SU-DHL-6 (cell line): Measurements from ENCODE around the gene EYA2.

Experiments used
- H2AFZ ChIP-seq: fragments of 200-600 bp; sonication (generic); 2 replicates; pipeline ENCODE4 v1.6.1; 2014; ENCODE audit warnings: low read depth, mild to moderate bottlenecking, moderate library complexity, mixed read lengths, antibody characterized with exemption, low read length; ENCODE audit not compliant: severe bottlenecking
- H3F3A ChIP-seq: fragments of 200-600 bp; shearing (Covaris generic); 2 replicates; pipeline ENCODE4 v1.6.0; 2016; ENCODE audit warnings: antibody characterized with exemption, mild to moderate bottlenecking; ENCODE audit not compliant: insufficient read depth
- H3K27ac ChIP-seq: fragments of 200-600 bp; sonication (generic); 2 replicates; pipeline ENCODE4 v1.5.1; 2016; ENCODE audit warnings: low read depth, mild to moderate bottlenecking, low read length, moderate library complexity, mixed read lengths
- H3K27me3 ChIP-seq: fragments of 200-600 bp; sonication (generic), shearing (Covaris generic); 2 replicates; pipeline ENCODE4 v1.6.0; 2014; ENCODE audit warnings: mild to moderate bottlenecking, low read length
- H3K36me3 ChIP-seq: fragments of 200-600 bp; sonication (generic); 2 replicates; pipeline ENCODE4 v1.6.1; 2014; ENCODE audit warnings: mild to moderate bottlenecking, low read length, mixed read lengths
- H3K4me2 ChIP-seq: fragments of 300-600, 200-600 bp; shearing (Covaris generic), sonication (generic); 2 replicates; pipeline ENCODE4 v1.6.0; 2014; ENCODE audit warnings: low read length, low read depth, mild to moderate bottlenecking; ENCODE audit not compliant: poor library complexity, severe bottlenecking
- H3K4me3 ChIP-seq: fragments of 200-600 bp; sonication (generic); 2 replicates; pipeline ENCODE4 v1.5.1; 2014; ENCODE audit warnings: antibody characterized with exemption, low read length, mild to moderate bottlenecking, mixed read lengths; ENCODE audit not compliant: insufficient read depth, poor library complexity, severe bottlenecking
- H3K79me2 ChIP-seq: fragments of 200-600 bp; sonication (generic); 2 replicates; pipeline ENCODE4 v1.6.1; 2014; ENCODE audit warnings: mild to moderate bottlenecking, low read length, moderate library complexity; ENCODE audit not compliant: insufficient read depth
- H3K9ac ChIP-seq: fragments of 200-600 bp; sonication (generic); 2 replicates; pipeline ENCODE4 v1.7.0; 2014; ENCODE audit warnings: mild to moderate bottlenecking, low read length
- H3K9me2 ChIP-seq: fragments of 200-600 bp; sonication (generic); replicated peaks from 2 replicates; pipeline ENCODE4 v1.6.1; 2014; ENCODE audit warnings: low read length; ENCODE audit not compliant: insufficient read depth
- H3K9me3 ChIP-seq: fragments of 200-600 bp; sonication (generic); 2 replicates; pipeline ENCODE4 v1.6.1; 2014; ENCODE audit warnings: low read length, mixed read lengths; ENCODE audit not compliant: insufficient read depth
- H4K20me1 ChIP-seq: fragments of 200-600 bp; sonication (generic); 2 replicates; pipeline ENCODE4 v1.6.1; 2014; ENCODE audit warnings: low read depth, mild to moderate bottlenecking, antibody characterized with exemption, low read length, moderate library complexity, mixed read lengths
- EZH2phosphoT487 ChIP-seq: fragments of 200-600 bp; sonication (generic), shearing (Covaris generic); conservative IDR thresholded peaks from 2 replicates; pipeline ENCODE4 v1.6.1; 2018; ENCODE audit warnings: mild to moderate bottlenecking, antibody characterized with exemption, low read length, moderate library complexity, mixed read lengths
- TF ChIP-seq, protein P1 (sequence below): fragments of 200-600 bp; sonication (generic); IDR thresholded peaks from one replicate; pipeline ENCODE4 v1.5.1; 2017; ENCODE audit warnings: antibody characterized with exemption, mild to moderate bottlenecking, low read length, moderate library complexity; ENCODE audit not compliant: insufficient read depth, poor library complexity, severe bottlenecking

Gene EYA2

DNA sequence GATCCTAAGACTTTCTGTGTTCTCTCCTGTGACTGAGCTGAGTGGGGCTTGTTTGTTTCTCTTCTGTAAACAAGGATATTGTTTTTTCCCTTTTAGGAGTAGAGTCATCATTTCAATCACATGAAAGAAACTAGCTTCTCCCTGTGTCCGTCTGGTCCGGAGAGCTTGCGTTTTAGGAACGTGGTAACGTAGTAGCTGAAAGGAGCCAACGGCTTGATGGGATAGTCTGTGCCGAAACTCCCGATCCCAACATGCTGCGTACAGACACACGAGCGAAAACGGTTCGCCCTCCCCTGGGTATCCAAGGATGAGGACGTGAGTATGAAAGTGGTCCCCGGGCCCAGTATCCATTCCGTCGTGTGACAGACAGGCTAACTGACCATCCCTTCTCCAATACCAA lies 315.3 kb downstream of the EYA2 start:
- no peak overlapping the region for H3K9ac ChIP-seq
- no peak overlapping the region for H3K4me3 ChIP-seq
- TF ChIP-seq EZH2phosphoT487, result no peak
- TF ChIP-seq, protein P1, sequence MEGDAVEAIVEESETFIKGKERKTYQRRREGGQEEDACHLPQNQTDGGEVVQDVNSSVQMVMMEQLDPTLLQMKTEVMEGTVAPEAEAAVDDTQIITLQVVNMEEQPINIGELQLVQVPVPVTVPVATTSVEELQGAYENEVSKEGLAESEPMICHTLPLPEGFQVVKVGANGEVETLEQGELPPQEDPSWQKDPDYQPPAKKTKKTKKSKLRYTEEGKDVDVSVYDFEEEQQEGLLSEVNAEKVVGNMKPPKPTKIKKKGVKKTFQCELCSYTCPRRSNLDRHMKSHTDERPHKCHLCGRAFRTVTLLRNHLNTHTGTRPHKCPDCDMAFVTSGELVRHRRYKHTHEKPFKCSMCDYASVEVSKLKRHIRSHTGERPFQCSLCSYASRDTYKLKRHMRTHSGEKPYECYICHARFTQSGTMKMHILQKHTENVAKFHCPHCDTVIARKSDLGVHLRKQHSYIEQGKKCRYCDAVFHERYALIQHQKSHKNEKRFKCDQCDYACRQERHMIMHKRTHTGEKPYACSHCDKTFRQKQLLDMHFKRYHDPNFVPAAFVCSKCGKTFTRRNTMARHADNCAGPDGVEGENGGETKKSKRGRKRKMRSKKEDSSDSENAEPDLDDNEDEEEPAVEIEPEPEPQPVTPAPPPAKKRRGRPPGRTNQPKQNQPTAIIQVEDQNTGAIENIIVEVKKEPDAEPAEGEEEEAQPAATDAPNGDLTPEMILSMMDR, result no peak
- no peaks in the 10 kb centered on the region for H3K9me3 ChIP-seq
- 0 out of 2 replicates have a peak, but pooled peaks cover 4% of the 10 kb centered on the region for H3F3A ChIP-seq
- no peaks in the 10 kb centered on the region for H3K79me2 ChIP-seq
- peaks cover 17% of the 10 kb centered on the region; the same call in 1 of the 2 replicates for H3K36me3 ChIP-seq
- no peaks in the 10 kb centered on the region for H4K20me1 ChIP-seq
- no peak overlapping the region for H2AFZ ChIP-seq
- H3K9me2 ChIP-seq, result no peaks in the 10 kb centered on the region
- no peak overlapping the region for H3K4me2 ChIP-seq
- H3K27ac ChIP-seq, result no peak overlapping the region
- H3K27me3 ChIP-seq, result no peaks in the 10 kb centered on the region

DNA sequence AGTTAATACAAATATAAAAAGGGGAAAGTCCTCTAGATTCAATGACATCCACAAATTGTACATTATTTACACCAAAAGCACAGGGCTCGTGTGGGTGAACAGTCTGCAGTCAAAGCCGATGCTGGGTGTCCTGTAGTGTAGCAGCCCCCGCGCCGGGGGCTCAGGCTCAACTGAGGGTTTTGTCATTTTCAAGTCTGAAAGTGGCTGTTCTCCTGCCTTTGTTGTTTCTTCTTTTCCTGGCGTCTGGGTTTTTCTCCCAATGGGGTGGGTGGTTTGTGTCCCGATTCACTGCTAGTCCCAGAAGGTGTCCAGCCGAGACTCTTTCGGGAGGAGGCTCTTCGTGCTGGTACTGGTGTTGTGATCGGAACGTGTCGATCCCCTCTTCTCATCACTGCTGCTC lies 315.8 kb downstream of the EYA2 start:
- Histone ChIP-seq H3K4me2 (no peak overlapping the region), H2AFZ (no peak overlapping the region), H3K79me2 (no peaks in the 10 kb centered on the region), H3K9me3 (no peaks in the 10 kb centered on the region), H3K4me3 (no peak overlapping the region), H3K9ac (no peak overlapping the region), H3K27me3 (no peaks in the 10 kb centered on the region), H3K27ac (no peak overlapping the region), H3K36me3 (peaks cover 17% of the 10 kb centered on the region; the same call in 1 of the 2 replicates), H4K20me1 (no peaks in the 10 kb centered on the region), H3K9me2 (no peaks in the 10 kb centered on the region), H3F3A (0 out of 2 replicates have a peak, but pooled peaks cover 4% of the 10 kb centered on the region)
- no peak for TF ChIP-seq EZH2phosphoT487
- TF ChIP-seq, protein P1, result no peak

DNA sequence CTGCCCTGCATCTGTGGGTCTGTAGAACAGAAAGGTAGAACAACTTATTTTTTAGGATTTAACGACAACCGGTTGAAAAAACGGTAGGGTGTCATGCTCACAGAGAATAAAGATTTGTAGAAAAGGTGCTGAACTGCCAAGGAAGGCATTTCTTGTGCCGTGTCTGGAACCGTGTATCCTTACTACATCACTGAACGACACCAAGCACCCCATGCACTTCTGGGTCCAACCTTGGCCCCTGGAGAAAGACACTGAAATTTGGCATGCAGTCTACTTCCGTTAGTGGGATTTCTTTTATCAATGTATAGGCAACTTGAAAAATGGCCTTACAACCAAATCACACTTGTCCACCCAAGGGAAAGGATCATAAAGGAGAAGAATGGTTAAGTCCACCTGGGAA lies 316.4 kb downstream of the EYA2 start:
- no peak for TF ChIP-seq EZH2phosphoT487
- TF ChIP-seq, protein P1, result no peak
- Histone ChIP-seq H3K27me3 (no peaks in the 10 kb centered on the region), H3K27ac (no peak overlapping the region), H3K36me3 (peaks cover 22% of the 10 kb centered on the region; the same call in 1 of the 2 replicates), H4K20me1 (no peaks in the 10 kb centered on the region), H3K9ac (no peak overlapping the region), H3K9me2 (no peaks in the 10 kb centered on the region), H3K9me3 (no peaks in the 10 kb centered on the region), H3K4me3 (no peak overlapping the region), H3K79me2 (no peaks in the 10 kb centered on the region), H3K4me2 (no peak overlapping the region), H2AFZ (no peak overlapping the region), H3F3A (0 out of 2 replicates have a peak, but pooled peaks cover 4% of the 10 kb centered on the region)
